Measurements from ENCODE around the gene AMPD3.

The AMPD3 gene

GRCh38 chr11:10540915-10541560 is 86.0 kb downstream of the AMPD3 start, which contains the start of gene RNF141:
RNF141 (minus strand) TSS chr11:10541187; CDS start chr11:10534158, 7,029 bp downstream.
- TF ChIP-seq, protein P1, sequence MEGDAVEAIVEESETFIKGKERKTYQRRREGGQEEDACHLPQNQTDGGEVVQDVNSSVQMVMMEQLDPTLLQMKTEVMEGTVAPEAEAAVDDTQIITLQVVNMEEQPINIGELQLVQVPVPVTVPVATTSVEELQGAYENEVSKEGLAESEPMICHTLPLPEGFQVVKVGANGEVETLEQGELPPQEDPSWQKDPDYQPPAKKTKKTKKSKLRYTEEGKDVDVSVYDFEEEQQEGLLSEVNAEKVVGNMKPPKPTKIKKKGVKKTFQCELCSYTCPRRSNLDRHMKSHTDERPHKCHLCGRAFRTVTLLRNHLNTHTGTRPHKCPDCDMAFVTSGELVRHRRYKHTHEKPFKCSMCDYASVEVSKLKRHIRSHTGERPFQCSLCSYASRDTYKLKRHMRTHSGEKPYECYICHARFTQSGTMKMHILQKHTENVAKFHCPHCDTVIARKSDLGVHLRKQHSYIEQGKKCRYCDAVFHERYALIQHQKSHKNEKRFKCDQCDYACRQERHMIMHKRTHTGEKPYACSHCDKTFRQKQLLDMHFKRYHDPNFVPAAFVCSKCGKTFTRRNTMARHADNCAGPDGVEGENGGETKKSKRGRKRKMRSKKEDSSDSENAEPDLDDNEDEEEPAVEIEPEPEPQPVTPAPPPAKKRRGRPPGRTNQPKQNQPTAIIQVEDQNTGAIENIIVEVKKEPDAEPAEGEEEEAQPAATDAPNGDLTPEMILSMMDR (IDR thresholded peaks at IDR 0.05), result peak; percentile 76

DNA sequence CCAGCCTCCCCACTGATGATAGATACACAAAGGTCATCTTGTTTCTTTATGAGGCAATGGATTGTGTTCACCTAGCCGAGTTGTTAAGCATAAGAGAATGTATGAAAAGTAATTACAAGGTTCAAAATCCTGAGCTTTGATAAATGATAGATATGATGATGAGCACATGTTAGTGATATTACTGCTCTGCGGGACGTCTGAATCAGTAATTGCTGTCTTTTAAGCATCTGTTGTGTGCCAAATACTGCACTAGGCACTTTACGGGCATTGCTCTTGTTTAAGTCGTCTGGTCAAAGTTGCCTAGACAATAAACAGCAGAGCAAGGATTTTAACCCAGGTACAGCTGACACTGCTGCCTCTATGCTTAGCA is 86.5 kb downstream of the AMPD3 start:
- TF ChIP-seq, protein P1 (IDR thresholded peaks at IDR 0.05), result no peak

DNA sequence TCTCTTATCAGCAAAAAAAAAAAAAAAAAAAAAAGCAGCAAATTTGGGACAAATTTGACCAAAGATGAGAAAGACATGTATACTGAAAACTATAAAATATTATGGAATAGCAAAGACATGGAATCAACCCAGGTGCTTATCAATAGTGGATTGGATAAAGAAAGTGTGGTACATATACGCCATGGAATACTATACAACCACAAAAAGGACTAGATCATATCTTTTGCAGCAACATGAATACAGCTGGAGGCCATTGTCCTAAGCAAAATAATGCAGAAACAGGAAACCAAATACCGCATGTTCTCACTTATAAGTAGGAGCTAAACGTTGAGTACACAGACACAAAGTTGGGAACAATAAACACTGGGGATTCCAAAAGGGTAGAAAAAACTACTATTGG is 87.7 kb downstream of the AMPD3 start:
- TF ChIP-seq, protein P1 (IDR thresholded peaks at IDR 0.05), result no peak

GRCh38 chr11:10543782-10544181 is 88.7 kb downstream of the AMPD3 start:
- TF ChIP-seq, protein P1 (IDR thresholded peaks at IDR 0.05), result no peak

GRCh38 chr11:10544491-10545465 is 89.7 kb downstream of the AMPD3 start:
- TF ChIP-seq, protein P1 (IDR thresholded peaks at IDR 0.05), result no peak

DNA sequence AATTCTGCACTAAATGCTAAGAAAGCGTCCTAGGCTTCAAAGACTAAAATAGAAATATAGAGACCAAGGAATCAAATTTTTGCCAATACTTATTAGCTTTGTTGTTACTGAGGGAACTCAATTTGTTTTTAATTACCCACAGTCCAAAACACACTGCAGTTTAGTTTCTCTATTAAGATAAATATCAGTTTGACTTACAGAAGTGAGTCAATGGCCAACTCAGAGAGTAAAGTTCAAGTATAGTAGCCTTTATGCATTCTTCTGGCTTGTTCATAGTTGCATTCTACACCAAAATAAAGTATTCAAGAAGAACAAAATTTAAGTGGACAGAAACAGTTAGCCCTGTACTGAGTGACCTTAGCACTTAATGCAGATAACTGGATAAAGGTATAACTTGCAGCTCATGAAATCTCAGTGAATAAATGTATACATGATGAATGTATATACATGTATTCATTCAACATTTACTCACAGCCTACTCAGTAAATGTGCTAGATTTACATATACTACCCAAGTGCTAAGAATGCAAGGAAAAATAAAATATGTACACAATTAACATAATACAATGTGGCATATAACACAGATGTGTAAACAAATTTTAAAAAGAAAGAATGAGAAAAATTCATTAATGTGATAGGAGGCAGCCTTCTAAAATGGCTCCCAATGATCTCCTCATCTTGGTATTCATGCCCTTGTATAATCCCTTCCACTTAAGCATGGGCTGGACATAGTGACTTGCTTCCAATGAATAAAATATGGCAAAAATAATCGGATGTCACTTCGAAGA is 95.6 kb downstream of the AMPD3 start:
- TF ChIP-seq, protein P1 (IDR thresholded peaks at IDR 0.05), result no peak

DNA sequence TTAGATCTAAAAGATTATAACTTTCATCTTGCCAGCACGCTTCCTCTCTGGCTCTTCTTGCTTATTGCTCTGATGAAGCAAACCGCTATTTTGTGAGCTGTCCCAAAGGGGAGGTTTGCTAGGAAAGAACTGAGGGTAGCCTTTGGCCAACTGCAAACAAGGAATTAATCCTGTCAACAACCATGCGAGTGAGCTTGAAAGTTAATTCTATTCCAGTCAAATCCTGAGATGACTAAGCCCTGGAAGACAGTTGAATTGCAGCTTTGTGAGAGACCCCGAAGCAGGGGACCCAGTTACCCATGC is 96.2 kb downstream of the AMPD3 start:
- TF ChIP-seq, protein P1 (IDR thresholded peaks at IDR 0.05), result no peak

All from LNCAP (cell line).